GM18499 (cell line): ENCODE data around the gene NDEL1.
"Not testable (repeated sequence)": the region's sequence is repeated elsewhere in the genome, so short reads cannot be mapped to it uniquely, and the experiment has no call there.

Experiments used
- ATAC-seq: cut with Tn5 transposase; IDR thresholded peaks from one replicate; pipeline ENCODE4 v1.9.1; 2021; ENCODE audit warnings: moderate number of reproducible peaks; ENCODE audit not compliant: insufficient read depth, unreplicated experiment

The NDEL1 gene, protein sequence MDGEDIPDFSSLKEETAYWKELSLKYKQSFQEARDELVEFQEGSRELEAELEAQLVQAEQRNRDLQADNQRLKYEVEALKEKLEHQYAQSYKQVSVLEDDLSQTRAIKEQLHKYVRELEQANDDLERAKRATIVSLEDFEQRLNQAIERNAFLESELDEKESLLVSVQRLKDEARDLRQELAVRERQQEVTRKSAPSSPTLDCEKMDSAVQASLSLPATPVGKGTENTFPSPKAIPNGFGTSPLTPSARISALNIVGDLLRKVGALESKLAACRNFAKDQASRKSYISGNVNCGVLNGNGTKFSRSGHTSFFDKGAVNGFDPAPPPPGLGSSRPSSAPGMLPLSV

DNA sequence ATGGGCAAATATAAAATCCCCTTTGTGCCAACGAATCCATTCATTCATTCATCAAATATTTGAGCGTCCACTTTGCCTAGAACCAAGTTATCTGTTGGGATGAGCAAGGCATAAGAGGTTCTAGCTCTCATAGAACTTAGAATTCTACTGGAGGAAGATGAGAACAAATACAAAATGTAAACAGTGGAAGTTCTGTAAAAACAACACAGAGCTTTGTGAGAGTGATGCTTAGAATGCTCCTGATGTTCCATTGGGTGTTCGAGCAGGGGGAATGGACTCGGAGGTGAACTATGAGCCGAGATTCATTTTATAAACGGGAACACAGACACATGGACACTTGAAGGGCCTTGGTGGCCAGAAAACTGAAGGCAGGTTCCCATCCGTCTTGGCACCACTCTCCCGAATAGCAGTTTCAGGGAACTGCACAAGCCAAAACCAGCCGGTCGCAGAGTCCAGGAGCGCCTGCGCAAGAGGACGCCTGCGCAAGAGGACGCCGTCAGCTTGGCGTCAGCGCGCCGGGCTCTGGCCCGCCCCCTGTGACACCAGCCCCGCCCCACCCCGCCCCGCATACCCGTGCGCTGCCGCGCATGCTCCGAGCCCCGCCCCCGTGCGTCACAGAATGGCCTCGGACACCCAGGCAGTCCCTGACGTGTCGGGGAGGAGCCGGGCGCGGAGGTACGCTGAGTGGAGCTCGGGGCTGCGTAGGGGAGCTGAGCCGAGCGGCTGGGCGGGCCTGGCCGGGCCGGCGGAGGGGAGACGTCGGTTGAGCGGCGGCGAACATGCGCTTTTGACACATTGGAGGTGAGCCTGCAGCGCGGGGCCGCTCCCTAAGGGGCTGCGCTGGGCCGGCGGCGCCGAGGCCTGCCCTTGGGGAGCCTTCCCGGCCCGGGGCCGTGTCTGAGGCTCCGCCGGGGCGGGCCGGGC lies at the start of gene NDEL1:
Gene NDEL1, plus strand, starts transcription at position 640 of the 924 bp plus-strand sequence. CDS start 8,388 bp downstream, outside the sequence.
- ATAC-seq, result peak; percentile 75

- ATAC-seq, result no peak
Observed at GRCh38 chr17:8386841-8387240, 48.8 kb upstream of the NDEL1 start.

GRCh38 chr17:8387914-8388651 lies 47.6 kb upstream of the NDEL1 start:
- ATAC-seq, result no peak

- ATAC-seq, result no peak
Observed at GRCh38 chr17:8391711-8392110, 44.0 kb upstream of the NDEL1 start.

GRCh38 chr17:8392274-8392673 lies 43.4 kb upstream of the NDEL1 start:
- ATAC-seq, result no peak

DNA sequence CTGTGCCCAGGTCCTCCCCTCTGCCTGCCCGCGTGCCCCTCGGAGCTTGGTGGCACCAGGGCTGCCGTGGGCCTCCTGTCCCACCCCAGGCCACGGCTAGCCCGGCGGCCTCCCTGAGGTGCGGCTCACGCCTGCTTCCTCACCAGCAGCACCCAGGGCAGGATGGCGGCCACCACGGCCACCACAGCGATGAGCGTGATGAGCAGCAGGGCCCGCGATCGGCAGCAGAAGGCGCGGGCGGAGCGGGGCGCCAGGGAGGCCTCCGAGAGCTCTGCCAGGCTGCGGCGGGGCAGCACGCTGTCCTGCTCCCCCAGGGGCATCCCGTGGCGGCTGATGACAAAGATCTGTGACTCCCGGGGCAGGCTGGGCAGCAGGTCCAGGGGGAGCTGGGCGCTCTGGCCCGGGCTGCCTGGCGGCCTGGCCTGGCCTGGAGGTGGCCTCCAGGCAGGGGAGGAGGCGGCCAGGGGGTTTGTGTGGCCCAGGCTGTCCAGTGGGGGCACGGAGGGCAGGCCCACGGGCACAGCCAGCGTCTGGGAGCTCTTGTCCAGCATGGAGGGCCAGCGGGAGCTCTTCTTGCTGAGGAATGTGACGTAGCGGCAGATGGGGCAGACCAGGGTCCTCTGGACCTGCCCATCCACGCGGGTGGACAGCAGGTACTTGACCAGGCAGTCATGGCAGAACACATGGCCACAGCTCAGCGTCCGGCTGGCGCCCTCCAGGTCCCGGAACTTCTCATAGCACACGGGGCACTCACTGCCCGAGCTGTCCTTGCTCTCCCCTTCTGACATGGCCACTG lies 42.8 kb upstream of the NDEL1 start:
- no peak for ATAC-seq

DNA sequence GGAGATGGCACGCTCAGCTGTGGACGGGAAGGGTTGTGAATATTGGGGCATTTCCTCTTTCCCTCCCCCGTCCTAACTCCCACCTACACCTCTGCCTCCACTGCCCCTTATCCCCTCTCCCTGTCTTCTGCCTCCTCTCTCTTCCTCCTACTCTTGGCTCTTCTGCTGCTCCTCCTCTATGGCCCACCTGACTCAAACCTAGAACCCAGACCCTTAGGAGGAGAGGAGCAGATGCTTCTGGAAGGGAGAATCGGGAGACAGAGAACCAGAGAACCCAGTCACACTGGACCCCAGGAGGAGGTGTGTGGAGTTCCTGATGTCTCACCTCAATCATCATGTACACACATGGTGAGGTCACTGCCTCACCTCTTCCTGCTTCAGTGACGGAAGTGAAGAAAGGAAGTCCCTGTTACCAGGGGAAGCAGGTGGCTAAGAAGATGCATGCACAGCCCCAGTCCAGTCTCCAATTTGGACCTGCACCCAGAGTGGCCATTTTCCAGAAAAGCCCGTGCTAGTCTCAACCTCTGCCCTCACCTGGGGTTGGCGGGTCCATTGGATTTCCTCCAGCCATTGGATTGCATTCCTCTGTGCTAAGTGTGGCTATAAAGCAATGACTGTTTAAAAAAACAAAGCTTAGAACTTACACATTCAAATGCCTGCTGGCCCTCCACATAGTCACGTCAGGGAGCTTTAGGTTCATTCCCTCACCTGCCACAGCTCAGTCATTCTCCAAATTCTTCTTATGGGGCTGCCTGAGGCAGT lies 42.0 kb upstream of the NDEL1 start:
- ATAC-seq, result no peak

- ATAC-seq, result not testable (repeated sequence)
Observed at GRCh38 chr17:8394497-8394896, 41.2 kb upstream of the NDEL1 start.

- ATAC-seq, result no peak
Observed at GRCh38 chr17:8397636-8398035, 38.0 kb upstream of the NDEL1 start, which contains the start of gene RNF222. TSS of gene RNF222 (minus strand) at chr17:8397827. CDS start at chr17:8393461, 4,366 bp downstream.

- ATAC-seq, result no peak
Observed at GRCh38 chr17:8398980-8399379, 36.7 kb upstream of the NDEL1 start.

GRCh38 chr17:8401107-8401506 lies 34.6 kb upstream of the NDEL1 start:
- no peak for ATAC-seq

DNA sequence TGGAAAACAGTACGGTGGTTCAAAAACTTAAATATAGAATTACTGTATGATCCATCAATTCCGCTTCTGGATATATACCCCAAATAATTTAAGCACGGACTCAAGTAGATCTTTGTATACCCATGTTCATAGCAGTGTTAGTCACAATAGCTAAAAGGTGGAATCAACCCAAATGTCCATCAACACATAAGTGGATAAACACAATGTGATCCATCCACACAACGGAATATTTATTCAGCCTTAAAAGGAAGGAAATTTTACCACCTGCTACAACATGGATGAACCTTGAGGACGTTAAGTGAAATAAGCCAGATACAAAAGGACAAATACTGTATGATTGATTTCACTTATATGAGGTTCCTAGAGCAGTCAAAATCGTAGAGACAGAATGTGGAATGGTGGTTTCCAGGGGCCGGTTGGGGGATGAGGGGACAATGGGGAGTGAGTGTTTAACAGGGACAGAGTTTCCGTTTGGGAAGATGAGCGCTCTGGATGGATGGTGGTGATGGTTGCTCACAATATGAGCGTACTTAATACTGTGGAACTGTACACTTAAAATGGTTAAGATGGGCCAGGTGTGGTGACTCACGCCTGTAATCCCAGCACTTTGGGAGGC lies 32.7 kb upstream of the NDEL1 start:
- ATAC-seq, result no peak

DNA sequence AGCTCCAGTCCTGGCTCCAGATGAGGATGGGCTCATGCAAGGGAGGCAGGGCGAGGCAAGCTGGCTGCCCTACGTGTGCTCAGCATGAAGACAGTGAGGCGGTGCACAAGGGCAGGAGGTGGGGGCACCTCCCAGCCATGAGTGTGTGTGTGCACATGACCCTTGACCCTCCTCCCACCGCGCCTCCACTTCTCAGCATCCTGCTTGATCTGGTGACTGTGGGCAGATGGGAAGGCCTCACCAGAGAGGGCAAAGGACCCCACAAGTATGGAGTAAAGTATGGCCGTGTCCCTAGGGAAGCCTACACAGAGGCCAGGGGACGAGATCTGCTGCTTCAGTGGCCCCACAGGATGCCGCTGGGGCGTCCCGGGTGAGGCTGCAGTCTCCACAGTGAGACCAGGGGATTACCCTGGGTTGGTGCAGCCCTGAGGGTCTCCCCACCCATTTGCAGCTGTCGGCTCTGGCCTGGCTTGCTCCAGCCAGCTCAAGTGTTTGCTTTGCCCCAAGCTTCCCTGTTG lies 30.1 kb upstream of the NDEL1 start:
- ATAC-seq, result no peak

- no peak for ATAC-seq
Observed at GRCh38 chr17:8406174-8406573, 29.5 kb upstream of the NDEL1 start.

DNA sequence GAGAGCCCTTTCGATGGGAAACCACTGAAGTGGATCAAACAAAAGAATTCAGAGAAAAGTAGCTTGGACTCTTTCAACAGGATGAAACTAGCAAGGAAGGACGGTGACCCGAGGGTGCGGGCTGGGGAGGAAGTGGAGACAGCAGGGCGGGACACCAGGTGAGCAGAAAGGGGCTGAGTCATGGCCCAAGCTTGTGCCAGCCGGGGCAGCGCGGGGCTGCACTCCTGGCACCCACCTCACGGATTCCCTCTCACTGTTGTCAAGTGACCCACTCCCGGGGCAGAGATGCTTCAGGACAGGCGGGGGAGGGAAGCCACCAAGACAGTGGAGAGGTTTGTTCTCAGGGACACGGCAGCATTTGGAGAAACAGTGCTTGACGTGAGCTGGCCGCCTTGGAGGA lies 27.3 kb upstream of the NDEL1 start:
- ATAC-seq, result no peak

GRCh38 chr17:8409966-8410882 lies 25.5 kb upstream of the NDEL1 start:
- ATAC-seq, result no peak

- ATAC-seq, result no peak
Observed at GRCh38 chr17:8410883-8411238, 24.8 kb upstream of the NDEL1 start.
